HEK293 (cell line): ENCODE data around the gene ZFYVE28.

ENCODE experiments used
- ZBTB1 ChIP-seq: fragments of 450-650 bp; formaldehyde crosslinking; IDR thresholded peaks from 2 replicates; pipeline ENCODE4 v1.5.1; 2016; ENCODE audit warnings: missing biosample characterization, missing genetic modification characterization
- ZBTB17 ChIP-seq: fragments of 450-650 bp; formaldehyde crosslinking; IDR thresholded peaks from 2 replicates; pipeline ENCODE4 v1.5.1; 2016; ENCODE audit warnings: missing biosample characterization, missing genetic modification characterization
- ZNF138 ChIP-seq: fragments of 450-650 bp; formaldehyde crosslinking; IDR thresholded peaks from 2 replicates; pipeline ENCODE4 v1.5.1; 2016; ENCODE audit warnings: missing biosample characterization, missing genetic modification characterization, borderline replicate concordance
- ZNF423 ChIP-seq: fragments of 450-650 bp; formaldehyde crosslinking; IDR thresholded peaks from 2 replicates; pipeline ENCODE4 v1.5.1; 2016; ENCODE audit warnings: missing biosample characterization, missing genetic modification characterization
- ZNF530 ChIP-seq: fragments of 450-650 bp; formaldehyde crosslinking; IDR thresholded peaks from 2 replicates; pipeline ENCODE4 v1.5.1; 2016; ENCODE audit warnings: low read depth, missing biosample characterization, missing genetic modification characterization
- ZNF548 ChIP-seq: fragments of 450-650 bp; formaldehyde crosslinking; IDR thresholded peaks from 2 replicates; pipeline ENCODE4 v1.5.1; 2016; ENCODE audit warnings: missing biosample characterization, missing genetic modification characterization
- ZNF549 ChIP-seq: fragments of 450-650 bp; IDR thresholded peaks from 2 replicates; pipeline ENCODE4 v1.5.1; 2018; ENCODE audit warnings: missing biosample characterization, missing genetic modification characterization, mild to moderate bottlenecking, inconsistent platforms, moderate library complexity
- TF ChIP-seq, protein P1 (sequence below): fragments of 450-650 bp; formaldehyde crosslinking; IDR thresholded peaks from 2 replicates; pipeline ENCODE4 v1.5.1; 2016; ENCODE audit warnings: missing biosample characterization, missing genetic modification characterization
- TF ChIP-seq, protein P2 (sequence below): fragments of 450-650 bp; formaldehyde crosslinking; IDR thresholded peaks from 2 replicates; pipeline ENCODE4 v1.5.1; 2017; ENCODE audit warnings: missing biosample characterization, missing genetic modification characterization
- TF ChIP-seq, protein P3 (sequence below): fragments of 450-650 bp; formaldehyde crosslinking; IDR thresholded peaks from 2 replicates; pipeline ENCODE4 v1.5.1; 2016; ENCODE audit warnings: missing biosample characterization, missing genetic modification characterization

DNA sequence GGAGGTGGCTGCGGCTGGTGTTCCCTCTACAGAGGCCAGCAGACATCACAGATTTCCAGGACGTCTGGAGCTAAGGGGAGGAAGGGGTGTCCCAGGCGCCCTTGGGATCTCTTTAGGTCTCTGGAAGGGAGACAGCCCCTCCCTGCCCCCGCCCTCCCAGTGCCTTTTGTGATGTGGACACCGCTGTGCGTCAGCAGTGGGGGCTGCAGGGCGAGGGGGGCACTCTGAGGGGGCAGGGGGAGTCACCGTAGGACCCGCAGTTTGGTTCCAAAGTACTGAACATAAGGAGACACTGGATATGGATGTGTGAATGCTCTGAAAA is 130.9 kb downstream of the ZFYVE28 start:
- TF ChIP-seq, protein P1, sequence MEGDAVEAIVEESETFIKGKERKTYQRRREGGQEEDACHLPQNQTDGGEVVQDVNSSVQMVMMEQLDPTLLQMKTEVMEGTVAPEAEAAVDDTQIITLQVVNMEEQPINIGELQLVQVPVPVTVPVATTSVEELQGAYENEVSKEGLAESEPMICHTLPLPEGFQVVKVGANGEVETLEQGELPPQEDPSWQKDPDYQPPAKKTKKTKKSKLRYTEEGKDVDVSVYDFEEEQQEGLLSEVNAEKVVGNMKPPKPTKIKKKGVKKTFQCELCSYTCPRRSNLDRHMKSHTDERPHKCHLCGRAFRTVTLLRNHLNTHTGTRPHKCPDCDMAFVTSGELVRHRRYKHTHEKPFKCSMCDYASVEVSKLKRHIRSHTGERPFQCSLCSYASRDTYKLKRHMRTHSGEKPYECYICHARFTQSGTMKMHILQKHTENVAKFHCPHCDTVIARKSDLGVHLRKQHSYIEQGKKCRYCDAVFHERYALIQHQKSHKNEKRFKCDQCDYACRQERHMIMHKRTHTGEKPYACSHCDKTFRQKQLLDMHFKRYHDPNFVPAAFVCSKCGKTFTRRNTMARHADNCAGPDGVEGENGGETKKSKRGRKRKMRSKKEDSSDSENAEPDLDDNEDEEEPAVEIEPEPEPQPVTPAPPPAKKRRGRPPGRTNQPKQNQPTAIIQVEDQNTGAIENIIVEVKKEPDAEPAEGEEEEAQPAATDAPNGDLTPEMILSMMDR (tag by site-specific recombination), result no peak
- TF ChIP-seq ZBTB17 (tag by site-specific recombination), result no peak
- no peak for TF ChIP-seq ZBTB1 (tag by site-specific recombination)
- TF ChIP-seq, protein P2, sequence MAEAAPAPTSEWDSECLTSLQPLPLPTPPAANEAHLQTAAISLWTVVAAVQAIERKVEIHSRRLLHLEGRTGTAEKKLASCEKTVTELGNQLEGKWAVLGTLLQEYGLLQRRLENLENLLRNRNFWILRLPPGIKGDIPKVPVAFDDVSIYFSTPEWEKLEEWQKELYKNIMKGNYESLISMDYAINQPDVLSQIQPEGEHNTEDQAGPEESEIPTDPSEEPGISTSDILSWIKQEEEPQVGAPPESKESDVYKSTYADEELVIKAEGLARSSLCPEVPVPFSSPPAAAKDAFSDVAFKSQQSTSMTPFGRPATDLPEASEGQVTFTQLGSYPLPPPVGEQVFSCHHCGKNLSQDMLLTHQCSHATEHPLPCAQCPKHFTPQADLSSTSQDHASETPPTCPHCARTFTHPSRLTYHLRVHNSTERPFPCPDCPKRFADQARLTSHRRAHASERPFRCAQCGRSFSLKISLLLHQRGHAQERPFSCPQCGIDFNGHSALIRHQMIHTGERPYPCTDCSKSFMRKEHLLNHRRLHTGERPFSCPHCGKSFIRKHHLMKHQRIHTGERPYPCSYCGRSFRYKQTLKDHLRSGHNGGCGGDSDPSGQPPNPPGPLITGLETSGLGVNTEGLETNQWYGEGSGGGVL (tag by site-specific recombination), result no peak
- no peak for TF ChIP-seq ZNF138 (tag by site-specific recombination)
- no peak for TF ChIP-seq ZNF530
- no peak for TF ChIP-seq ZNF423 (tag by site-specific recombination)
- TF ChIP-seq ZNF549, result no peak
- TF ChIP-seq, protein P3, sequence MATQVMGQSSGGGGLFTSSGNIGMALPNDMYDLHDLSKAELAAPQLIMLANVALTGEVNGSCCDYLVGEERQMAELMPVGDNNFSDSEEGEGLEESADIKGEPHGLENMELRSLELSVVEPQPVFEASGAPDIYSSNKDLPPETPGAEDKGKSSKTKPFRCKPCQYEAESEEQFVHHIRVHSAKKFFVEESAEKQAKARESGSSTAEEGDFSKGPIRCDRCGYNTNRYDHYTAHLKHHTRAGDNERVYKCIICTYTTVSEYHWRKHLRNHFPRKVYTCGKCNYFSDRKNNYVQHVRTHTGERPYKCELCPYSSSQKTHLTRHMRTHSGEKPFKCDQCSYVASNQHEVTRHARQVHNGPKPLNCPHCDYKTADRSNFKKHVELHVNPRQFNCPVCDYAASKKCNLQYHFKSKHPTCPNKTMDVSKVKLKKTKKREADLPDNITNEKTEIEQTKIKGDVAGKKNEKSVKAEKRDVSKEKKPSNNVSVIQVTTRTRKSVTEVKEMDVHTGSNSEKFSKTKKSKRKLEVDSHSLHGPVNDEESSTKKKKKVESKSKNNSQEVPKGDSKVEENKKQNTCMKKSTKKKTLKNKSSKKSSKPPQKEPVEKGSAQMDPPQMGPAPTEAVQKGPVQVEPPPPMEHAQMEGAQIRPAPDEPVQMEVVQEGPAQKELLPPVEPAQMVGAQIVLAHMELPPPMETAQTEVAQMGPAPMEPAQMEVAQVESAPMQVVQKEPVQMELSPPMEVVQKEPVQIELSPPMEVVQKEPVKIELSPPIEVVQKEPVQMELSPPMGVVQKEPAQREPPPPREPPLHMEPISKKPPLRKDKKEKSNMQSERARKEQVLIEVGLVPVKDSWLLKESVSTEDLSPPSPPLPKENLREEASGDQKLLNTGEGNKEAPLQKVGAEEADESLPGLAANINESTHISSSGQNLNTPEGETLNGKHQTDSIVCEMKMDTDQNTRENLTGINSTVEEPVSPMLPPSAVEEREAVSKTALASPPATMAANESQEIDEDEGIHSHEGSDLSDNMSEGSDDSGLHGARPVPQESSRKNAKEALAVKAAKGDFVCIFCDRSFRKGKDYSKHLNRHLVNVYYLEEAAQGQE, result no peak
- no peak for TF ChIP-seq ZNF548 (tag by site-specific recombination)
